Activated T-helper 9 cell treated with anti-CD3 and anti-CD28 coated beads, Interleukin-2, amount 50 U/mL, for 16 hours (primary cell): ENCODE results near the gene SMAD7.

ENCODE experiments used
- DNase-seq: peaks from one replicate; pipeline ENCODE4 v3.0.0-alpha.2; 2020; ENCODE audit warnings: low read depth

The SMAD7 gene

GRCh38 chr18:48959921-48960920 lies 9.5 kb upstream of the SMAD7 start:
- no peak for DNase-seq

- no peak for DNase-seq
These were observed 8.8 kb upstream of the SMAD7 start for GRCh38 chr18:48959551-48959920.

- DNase-seq = no peak
These were observed 8.2 kb upstream of the SMAD7 start for GRCh38 chr18:48958951-48959350.

- no peak for DNase-seq
These were observed 6.9 kb upstream of the SMAD7 start for GRCh38 chr18:48957616-48958015.

- DNase-seq = no peak
These were observed 6.4 kb upstream of the SMAD7 start for GRCh38 chr18:48957136-48957535.

- DNase-seq = no peak
These were observed 5.6 kb upstream of the SMAD7 start for GRCh38 chr18:48956356-48956755.

GRCh38 chr18:48955830-48956261 lies 5.1 kb upstream of the SMAD7 start:
- DNase-seq = no peak

- DNase-seq = no peak
These were observed 4.4 kb upstream of the SMAD7 start for GRCh38 chr18:48954886-48955819.

- DNase-seq = no peak
These were observed 2.4 kb upstream of the SMAD7 start for GRCh38 chr18:48953104-48953706.

- DNase-seq = peak; percentile 40
These were observed 1.7 kb upstream of the SMAD7 start for GRCh38 chr18:48952287-48953103.

GRCh38 chr18:48951448-48952286 lies 902 bp upstream of the SMAD7 start:
- DNase-seq = peak; percentile 75

GRCh38 chr18:48949606-48950535 lies 894 bp downstream of the SMAD7 start:
- DNase-seq = no peak

- DNase-seq = no peak
These were observed 1.6 kb downstream of the SMAD7 start for GRCh38 chr18:48949050-48949605.

GRCh38 chr18:48948112-48949049 lies 2.4 kb downstream of the SMAD7 start:
- DNase-seq = no peak

GRCh38 chr18:48947560-48947959 lies 3.2 kb downstream of the SMAD7 start:
- no peak for DNase-seq

GRCh38 chr18:48947092-48947491 lies 3.7 kb downstream of the SMAD7 start:
- no peak for DNase-seq

GRCh38 chr18:48946329-48946835 lies 4.4 kb downstream of the SMAD7 start:
- DNase-seq = no peak

- DNase-seq = no peak
These were observed 4.9 kb downstream of the SMAD7 start for GRCh38 chr18:48945953-48946217.
